T-helper 1 cell treated with Interleukin-12 subunit alpha and Interleukin-12 subunit beta and Interleukin-4 antibody, amounts not matched to agents 30 ng/mL and 1 ng/mL, for 36 hours (primary cell): ENCODE data around the gene CACNA2D1. TPM values are rescaled to one million over a fixed set of nuclear protein-coding genes. Genes with fewer than 3 reads are reported as not detected.

Source experiments
- intact Hi-C: fragments of 100-400 bp; cut with micrococcal nuclease; formaldehyde crosslinking; loops from one replicate; pipeline ENCODE4 v1.15.1; 2024
- total RNA-seq: library from RNA; stranded (reverse); gene quantifications from 2 replicates; pipeline ENCODE4 v1.2.3, GENCODE V29; 2022

The CACNA2D1 gene
- total RNA-seq, 1 donor from 2014 or later, result not detected

DNA sequence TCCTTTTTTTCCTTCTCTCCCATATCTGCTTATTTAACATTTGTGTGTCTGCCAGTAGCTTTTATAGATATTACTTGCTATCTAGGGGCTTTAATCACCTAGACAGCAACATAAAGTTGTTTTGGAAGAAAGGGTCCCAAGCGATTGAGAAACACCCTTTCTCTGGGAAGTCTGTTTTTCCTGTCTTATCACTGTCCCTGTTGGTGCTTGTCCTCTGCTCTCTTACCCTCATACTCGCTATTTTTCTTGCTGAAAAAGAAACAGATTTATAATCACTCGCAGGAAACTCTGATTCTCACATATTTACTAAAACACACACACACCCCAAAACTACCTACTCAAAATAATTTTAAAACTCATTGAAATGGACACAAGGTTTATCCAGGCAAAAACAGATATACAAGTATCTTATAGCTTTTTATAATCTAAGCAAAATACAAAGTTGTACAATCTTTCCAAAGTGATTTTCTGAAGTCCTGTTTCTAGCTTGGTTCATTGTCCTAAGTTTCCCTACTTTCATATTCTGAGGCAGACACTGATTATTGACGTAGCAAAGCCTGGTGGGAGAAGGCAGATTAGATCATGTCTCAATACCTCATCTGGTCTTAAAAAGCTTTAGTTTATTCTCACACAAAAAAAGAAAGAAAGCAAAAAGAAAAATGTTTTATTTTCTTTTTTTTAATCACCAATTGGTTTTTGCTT lies 157.3 kb downstream of the CACNA2D1 start:
- intact Hi-C loops, result no loop called here

DNA sequence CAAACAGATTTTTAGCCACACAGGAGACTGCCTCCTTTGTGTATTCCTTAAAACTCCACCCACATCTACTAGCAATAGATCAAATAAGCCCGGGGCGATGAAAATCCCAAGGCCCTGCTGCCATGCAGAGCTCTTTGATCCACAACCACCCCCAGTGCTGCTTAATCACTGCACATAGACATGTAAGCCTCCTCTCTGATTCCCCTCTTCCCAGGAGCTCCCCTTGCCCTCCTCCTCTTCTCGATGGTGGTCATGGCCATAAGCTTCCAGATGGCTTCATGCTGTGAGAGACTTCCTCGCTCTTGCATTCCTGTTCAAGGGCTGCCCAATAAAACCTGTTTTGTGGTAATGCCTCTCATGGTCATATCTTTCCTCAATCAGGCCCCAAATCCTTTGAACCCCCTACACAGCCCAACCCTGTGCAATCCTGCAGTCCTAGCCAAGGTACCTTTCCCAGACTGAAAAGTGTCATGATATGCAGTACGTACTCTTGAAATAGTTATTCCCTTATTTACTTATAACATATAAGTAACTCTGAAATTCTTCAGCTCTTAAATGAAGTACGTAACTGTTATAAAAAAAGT lies 158.5 kb downstream of the CACNA2D1 start:
- intact Hi-C loops, result no loop called here

DNA sequence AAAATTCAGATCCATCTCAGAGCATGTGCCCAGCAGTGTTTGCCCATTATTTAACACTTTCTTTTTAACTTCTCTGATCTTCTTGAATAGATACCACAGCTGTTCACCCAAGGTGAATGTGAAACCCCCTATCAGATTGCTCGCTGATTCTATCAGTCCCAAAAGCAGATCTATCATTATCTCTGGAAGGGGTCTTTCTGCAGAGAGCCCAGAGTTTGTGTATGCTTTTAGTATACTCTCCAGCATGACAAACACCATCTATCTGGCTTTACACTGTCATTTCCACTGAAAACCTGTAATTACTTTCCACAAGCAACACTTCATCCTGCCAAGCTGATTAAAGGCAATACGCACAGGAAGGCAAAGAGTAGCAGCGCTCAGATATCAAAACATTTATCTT lies 168.2 kb downstream of the CACNA2D1 start:
- intact Hi-C loops, result no loop called here

DNA sequence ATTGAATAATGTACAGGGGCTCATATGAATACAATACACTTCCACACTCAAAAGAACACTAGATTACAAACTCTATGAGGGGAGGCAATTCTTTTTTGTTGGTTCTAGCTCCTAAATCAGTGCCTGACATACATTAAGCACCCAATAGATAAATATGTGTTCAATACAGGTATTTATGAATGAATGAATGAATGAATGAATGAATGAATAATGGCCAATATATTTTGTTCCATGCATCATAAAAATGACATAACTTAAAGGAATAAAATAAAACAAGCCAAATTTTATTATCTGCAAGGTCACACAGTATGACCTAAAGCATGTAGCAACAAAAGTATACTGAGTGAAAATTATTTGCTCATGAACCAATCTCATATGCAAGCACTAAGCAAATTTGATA lies 168.9 kb downstream of the CACNA2D1 start:
- intact Hi-C loops, result no loop called here

DNA sequence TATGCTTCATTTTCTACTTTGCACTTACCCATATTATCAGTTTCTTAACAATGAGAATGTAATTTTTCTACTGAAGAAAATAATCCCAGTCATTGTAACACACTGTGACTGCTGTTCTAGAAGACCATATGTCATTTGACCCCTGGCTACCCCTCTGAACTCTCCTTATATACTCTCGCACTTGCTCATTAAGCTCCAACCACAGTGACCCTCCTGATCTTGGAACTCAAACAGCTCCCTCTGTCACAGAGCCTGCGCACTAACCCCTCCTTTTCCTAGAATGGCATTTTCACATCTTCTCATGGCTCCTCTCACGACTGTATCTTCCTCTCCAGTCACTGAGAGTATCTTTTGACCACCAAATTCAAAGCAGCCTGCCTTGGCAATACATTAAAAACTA lies 169.7 kb downstream of the CACNA2D1 start:
- intact Hi-C loops, result no loop called here

DNA sequence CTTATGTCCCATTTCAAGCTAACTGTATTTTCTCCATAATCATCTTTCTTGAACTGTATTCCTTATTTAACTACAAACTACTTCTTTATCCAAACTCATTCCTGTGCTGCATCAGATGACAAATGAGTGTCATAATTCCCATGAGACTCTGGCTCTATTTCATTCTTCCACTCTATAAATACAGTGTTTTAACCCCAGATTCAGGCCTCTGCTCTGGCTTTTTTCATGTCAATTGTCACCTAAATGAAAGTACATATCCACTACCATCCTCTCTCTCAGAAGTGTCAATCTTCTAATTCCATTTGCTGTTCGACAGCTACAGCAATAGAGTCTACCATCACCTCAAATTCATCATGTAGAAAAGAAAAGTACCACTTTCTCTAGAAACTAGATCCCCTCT lies 172.7 kb downstream of the CACNA2D1 start:
- intact Hi-C loops, result no loop called here

DNA sequence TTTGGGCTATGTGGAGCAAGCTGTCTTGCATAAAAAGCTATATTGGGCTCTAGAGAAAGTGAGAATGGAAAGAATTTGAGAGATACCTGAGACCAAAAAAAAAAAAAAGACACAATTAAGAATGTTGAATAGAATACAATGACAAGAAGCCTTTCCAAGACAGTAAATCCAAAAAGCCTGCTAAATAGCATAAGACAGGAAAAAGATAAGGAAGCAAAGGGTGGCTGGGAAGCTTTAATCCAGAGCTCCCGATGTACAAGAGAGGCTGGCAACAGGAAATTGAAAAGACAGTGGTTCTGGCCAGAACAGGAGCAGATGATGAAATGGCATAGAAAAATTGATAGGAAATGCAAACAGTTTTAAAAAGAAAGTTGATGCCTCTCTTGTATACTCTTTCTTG lies 174.9 kb downstream of the CACNA2D1 start:
- intact Hi-C loops, result no loop called here

DNA sequence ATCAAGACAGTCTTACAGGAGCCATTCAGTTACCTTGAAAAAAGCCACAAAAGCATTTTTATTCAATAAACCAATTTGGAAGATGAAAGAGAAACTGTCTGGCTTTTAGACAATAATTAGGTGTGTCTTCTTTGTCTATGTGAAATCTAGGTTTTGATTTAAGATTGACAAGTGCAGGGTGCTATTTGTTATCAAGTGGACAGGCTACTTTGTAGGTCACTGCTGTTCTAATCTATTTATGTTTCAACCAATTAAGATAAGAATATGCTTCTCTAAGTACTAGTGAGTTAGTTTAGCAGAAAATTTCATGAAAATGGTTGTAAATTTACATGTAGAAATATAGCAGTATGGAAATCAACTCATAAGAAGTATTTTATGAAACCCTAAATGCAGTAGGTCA lies 177.5 kb downstream of the CACNA2D1 start:
- intact Hi-C loops, result no loop called here

DNA sequence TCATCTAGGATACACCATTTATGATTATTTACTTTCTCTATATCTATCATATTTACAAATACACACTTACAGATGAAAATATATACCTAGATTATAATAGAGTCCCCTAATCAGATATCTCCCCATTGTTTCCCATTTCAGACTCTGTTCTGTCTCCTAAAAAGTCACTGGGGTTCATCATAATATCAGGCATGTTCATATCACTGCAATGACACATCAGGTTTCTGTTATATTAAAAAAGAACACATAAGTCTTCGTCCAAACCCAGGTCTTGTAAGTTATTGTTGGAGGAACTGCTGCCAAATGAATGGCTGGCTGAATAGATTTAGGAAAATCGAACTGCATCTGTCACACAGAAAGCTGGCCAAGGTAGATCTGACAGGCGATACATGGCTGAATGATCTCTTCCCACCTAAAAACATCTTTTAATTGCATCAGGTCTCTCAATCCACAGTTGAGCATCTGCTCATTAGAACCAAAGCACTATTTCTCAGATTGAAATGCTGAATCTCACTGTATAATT lies 178.7 kb downstream of the CACNA2D1 start:
- intact Hi-C loops, result no loop called here

DNA sequence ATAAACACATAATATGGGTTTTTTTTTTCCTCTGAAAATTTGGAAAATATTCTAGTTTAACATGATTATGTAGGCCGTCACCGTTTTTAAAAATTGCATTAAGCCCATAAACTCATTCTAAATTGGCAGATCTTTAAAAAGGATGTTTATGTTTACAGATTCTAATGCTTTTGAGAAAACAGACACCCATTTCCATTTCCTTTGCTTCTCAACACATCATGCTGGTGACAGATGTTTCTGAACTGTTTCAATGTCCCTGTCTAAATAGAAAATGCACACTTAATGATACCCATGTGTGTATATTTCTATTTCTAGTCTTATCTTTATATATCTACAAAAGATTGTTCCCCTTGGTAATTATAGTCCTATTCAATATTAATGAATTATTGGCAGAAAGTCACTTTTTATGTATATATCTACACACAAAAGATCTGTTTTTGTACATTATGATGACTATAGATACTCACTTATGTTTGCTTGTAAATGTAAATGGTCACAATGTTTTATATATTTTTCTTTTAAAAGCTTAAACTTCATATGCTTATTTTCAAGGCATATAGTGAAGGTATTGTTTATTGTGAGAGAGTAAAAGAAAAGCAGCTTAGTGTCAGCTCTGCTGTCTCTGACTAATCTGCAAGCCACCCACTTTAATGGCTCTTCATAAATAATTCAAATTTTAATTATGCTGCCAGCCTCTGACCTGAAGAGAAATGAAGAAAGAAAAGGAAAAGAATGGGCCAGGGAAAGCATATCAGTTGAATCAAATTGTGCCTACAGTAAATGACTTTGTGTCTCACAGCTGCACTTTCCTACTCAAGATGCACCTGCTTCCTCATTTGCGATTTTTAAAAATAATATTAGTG lies 179.4 kb downstream of the CACNA2D1 start:
- intact Hi-C loops, result no loop called here

DNA sequence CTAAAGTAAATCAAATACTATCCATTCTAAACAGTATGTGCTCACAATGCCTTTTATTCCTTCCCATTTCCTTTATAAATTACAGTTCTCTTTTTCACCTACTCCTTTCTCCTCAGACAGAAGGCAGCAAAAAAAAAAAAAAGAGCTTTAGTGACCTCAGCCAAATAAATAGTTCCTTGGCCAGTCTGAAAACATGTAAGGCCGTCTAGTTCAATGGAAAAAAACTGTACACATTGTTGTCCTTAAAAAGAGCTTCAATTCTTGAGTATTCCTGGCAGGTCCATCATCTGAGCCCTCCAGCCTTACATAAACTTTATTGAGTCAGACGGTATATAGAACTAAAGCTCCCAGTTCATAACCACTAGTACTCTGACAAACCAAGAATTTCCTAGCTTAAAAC lies 185.4 kb downstream of the CACNA2D1 start:
- intact Hi-C loops, result no loop called here

DNA sequence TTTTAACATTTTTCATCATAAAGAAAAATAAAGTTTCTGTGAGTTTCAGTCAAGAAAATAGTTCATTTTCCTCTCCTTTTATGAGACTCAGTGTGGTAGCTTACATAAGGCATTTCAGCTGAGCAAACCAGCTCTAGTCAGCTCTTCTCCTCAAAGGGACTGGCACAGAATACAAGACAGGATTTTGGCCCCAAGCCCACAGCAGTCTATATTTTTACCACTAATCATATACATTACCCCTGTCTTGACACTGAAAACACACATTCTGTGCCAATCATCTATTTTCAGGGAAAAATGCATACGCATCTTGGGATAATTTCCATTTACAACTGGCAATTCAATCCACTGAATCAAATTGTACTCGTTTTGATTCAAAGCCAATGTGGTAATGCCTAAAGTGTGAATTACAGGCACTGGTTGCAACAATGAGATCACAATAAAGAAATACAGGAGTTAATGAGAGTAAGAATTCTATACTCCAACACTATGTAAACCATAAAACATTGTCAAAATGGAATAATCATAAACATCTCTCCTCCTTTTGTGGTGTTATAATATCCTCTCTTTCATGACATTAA lies 186.4 kb downstream of the CACNA2D1 start:
- intact Hi-C loops, result no loop called here

DNA sequence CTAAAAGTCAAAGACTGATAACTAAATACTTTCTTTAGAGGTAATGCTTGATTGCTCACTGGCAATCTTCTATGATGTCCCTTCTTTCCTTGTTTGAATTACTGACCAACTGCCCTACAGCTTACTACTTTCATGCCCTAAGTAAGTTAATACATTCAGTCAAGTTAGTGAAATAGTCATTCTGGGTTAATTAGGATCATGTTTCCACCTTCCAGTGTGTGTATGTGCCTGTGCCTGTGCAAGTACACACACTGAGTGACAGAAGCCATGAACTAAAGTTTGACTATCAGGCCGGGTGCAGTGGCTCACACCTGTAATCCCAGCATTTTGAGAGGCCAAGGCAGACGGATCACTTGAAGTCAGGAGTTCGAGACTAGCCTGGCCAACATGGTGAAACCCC lies 187.9 kb downstream of the CACNA2D1 start:
- intact Hi-C loops, result no loop called here

DNA sequence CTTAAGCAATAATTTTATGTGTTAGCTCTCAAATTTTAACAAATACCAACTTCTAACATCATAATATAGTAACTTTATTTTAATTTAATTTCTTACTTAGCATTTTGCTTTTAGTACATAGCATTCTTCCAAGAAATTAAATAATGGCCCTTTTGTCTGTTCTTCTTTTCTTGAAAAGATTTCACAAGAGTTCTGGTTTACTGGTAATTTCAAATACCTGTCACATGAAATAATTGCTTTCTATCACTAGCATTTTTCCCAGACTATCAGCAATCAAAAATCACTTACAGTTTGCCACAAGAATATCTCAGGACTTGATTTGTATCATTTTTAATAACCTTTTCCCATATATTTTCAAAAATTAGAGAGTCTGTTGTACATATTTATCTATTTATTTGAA lies 193.0 kb downstream of the CACNA2D1 start:
- intact Hi-C loops, result no loop called here

DNA sequence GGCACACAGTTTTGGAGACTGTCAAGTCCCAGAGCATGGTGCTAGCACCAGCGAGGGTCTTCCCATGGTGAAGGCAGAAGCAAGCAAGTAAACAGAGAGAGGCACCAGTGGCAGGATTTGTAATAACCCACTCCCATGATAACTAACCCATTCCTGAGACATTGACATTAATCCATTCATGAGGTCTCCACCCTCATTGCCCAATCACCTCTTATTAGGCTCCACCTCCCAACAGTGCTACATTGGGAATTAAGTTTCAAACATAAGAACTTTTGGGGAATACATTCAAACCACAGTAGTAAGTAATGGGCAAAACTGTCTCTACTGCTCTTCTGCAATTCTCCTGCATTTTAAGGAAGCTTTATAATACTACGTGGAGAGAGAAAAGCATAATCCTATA lies 193.6 kb downstream of the CACNA2D1 start:
- intact Hi-C loops, result no loop called here

DNA sequence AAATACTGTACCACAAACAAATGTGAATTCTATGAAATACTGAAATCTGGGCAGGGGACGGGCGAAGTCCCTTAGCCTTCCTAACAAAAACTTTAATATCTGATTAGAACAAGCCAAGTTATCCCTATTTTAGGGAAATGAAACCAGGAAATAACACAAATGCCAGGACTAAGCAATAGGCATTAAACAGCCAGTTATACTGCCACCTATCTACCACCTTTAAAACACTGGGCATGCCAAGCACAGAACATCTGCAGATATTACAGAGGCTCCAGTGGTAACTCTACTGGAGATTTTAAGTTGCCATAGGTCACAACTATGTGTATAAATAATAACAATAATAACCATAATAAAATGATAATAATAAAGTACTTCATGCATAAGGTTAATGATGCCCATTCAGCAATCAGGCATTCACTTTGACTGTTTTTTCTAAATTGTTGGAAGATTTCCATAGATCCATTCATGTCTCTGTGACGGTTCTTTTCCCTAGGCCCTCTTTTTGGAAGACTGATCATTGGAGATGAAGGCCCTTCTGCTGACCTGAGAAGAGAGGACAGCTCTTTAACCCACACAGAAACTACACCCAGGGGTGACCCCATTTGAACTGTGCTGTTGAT lies 195.7 kb downstream of the CACNA2D1 start:
- intact Hi-C loops, result no loop called here

DNA sequence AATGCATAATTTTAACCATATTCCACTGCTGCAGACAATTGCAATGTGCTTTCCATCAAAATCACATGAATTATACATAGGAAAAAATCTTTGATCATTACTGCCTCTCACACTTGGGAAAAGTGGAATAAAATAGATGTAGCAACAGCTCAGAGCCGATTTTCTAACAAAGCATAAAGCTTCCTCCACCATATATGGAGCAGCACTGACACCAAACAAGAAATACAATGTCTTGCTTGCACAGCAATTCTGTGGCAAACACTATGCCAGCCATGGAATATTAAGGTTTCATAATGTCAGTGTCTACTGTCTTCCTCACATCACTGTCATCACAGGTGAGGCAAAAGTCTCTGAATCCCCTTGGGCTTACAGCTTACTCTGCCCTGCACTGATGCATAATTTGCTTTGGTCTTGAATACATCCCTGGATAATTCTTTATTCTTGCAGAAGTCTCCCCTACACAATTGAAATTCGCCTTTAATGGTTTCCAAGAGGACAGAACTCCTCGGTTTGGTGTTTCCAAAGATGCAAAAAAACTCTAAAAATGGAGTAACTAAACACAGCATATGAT lies 198.5 kb downstream of the CACNA2D1 start:
- intact Hi-C loops, result no loop called here

DNA sequence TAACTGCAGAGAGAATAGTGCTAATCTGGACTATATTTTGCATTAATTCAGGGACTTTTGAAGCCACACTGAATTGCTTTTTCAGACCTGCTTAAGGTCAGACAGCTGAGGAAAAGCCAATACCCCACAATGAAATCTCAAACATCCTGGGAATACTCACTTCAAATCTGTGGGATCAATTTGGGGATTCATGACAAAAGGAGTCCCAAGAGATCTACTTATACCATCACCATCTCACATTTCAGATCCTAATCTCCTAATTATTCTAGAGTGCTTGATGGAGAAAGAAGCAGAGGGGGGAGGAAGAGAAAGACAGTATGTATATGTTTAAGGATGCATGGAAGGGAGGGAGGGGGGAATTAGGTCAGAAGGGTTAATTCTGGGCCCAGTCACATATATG lies 202.2 kb downstream of the CACNA2D1 start:
- intact Hi-C loops, result no loop called here

DNA sequence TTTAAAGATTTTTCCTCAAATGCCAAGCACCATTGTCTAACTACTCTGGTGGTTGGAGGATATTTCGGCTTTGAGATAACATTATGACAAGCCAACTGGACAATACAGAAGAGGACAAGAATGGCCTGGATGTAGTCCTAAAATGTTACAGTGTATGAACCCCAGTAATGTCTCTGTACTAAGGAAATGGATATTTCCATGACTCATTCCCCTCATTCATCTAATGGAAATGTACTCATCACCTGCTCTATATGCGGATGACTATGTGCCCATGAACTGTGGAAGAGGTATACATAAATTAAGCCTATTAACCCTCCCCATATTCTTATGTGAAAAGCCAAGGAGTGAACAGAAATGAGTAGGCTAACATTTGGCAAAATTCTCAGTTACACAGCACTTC lies 207.9 kb downstream of the CACNA2D1 start:
- intact Hi-C loops, result loop anchor here (10.0 kb wide), 1 partner anchor 339 kb away; no protein-coding TSS in a partner anchor

DNA sequence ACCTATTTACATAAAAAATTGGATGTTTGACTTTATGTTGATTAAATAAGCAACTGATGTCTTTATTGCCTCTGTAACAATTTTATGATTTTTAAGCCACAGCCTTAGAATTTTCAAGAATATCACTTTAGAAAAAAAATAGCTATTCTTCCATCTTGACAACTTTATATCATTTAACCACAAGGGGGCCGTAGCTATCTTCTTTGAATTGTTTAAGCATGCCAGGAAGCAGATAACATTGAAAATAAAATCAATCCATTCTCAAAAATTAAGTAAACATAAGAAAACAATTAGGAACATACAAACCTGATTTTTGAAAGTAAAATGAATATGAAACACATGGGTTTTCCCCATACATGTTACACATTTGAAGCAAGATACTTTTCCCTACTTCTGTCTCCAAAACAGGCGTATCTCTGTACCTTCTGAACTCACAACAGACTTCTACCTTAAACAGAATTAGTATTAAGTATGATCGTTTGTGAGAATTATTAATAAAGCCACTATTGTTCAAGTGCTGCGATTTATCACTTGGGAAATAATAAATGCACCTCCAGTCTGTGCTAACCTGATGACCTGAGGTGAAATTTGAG lies 209.0 kb downstream of the CACNA2D1 start:
- intact Hi-C loops, result loop anchor here (1.0 to 10.0 kb wide), 2 partner anchors 340 to 495 kb away; no protein-coding TSS in a partner anchor
